IMR-90 (cell line): ENCODE measurements around the gene MMAB. TPM values are rescaled to one million over a fixed set of nuclear protein-coding genes. Genes with fewer than 3 reads are reported as not detected.
A peak's percentile ranks its signal among the peaks of the same experiment; 100 is the strongest.

Source experiments
- ATAC-seq: fragments of 200-7000 bp; cut with Tn5 transposase; 2 replicates; pipeline ENCODE4 v1.9.1; 2020; ENCODE audit warnings: low read depth, mild to moderate bottlenecking, moderate library complexity
- BruUV-seq: library from RNA; stranded (reverse); fragments of 400-500 nt; replicated peaks from 2 replicates; lab custom pipeline; 2021; lab: Mats Ljungman, UMichigan
- CTCF ChIA-PET: fragments of 300-600 bp; formaldehyde crosslinking; extraction: SDS; loops from one replicate; lab custom pipeline; 2021; ENCODE audit warnings: antibody characterized with exemption; lab: Yijun Ruan, JAX
- POLR2A ChIA-PET: fragments of 300-600 bp; sonication (Branson Sonifier 250); formaldehyde crosslinking; loops from one replicate; lab custom pipeline; 2022; ENCODE audit warnings: antibody characterized with exemption; ENCODE audit not compliant: unreplicated experiment; lab: Charles Lee
- DNase-seq: peaks from one replicate; pipeline ENCODE4 v3.0.0; 2013
- H2AFZ ChIP-seq: replicated peaks from 2 replicates; pipeline ENCODE3; 2013; ENCODE audit warnings: low read length, mild to moderate bottlenecking; ENCODE audit not compliant: poor library complexity
- H2AK5ac ChIP-seq: 2 replicates; pipeline ENCODE4 v1.6.1; 2013; ENCODE audit warnings: low read depth, low read length, inconsistent platforms
- H2AK9ac ChIP-seq: replicated peaks from 2 replicates; pipeline ENCODE3; 2013; ENCODE audit warnings: mild to moderate bottlenecking, low read depth, low read length, moderate library complexity; ENCODE audit not compliant: poor library complexity
- H2BK120ac ChIP-seq: 2 replicates; pipeline ENCODE4 v1.6.1; 2013; ENCODE audit warnings: low read depth, low read length, inconsistent platforms
- H2BK15ac ChIP-seq: 3 replicates; pipeline ENCODE4 v1.6.1; 2013; ENCODE audit warnings: low read depth, low read length, inconsistent platforms
- H2BK20ac ChIP-seq: 2 replicates; pipeline ENCODE4 v1.6.1; 2013; ENCODE audit warnings: low read depth, mild to moderate bottlenecking, inconsistent platforms, low read length, moderate library complexity
- H2BK5ac ChIP-seq: 2 replicates; pipeline ENCODE4 v1.6.1; 2013; ENCODE audit warnings: mild to moderate bottlenecking, low read depth, low read length, inconsistent platforms; ENCODE audit not compliant: poor library complexity, severe bottlenecking
- H3K14ac ChIP-seq: replicated peaks from 2 replicates; pipeline ENCODE4 v1.6.1; 2013; ENCODE audit warnings: low read depth, low read length, inconsistent platforms
- H3K18ac ChIP-seq: 2 replicates; pipeline ENCODE4 v1.6.1; 2013; ENCODE audit warnings: low read depth, low read length, control low read depth
- H3K23ac ChIP-seq: 2 replicates; pipeline ENCODE4 v1.6.1; 2013; ENCODE audit warnings: low read depth, low read length, inconsistent platforms
- H3K27ac ChIP-seq: 2 replicates; pipeline ENCODE4 v1.5.1; 2013; ENCODE audit warnings: mild to moderate bottlenecking, control low read depth, low read length; ENCODE audit not compliant: insufficient read depth
- H3K27me3 ChIP-seq: 2 replicates; pipeline ENCODE4 v1.6.1; 2013; ENCODE audit warnings: low read length; ENCODE audit not compliant: control insufficient read depth, insufficient read depth
- H3K36me3 ChIP-seq: 2 replicates; pipeline ENCODE4 v1.6.1; 2013; ENCODE audit warnings: low read length, mixed read lengths; ENCODE audit not compliant: control insufficient read depth, insufficient read depth
- H3K4ac ChIP-seq: 2 replicates; pipeline ENCODE4 v1.6.1; 2013; ENCODE audit warnings: low read depth, low read length, inconsistent platforms
- H3K4me1 ChIP-seq: 2 replicates; pipeline ENCODE4 v1.6.1; 2013; ENCODE audit warnings: low read length, mixed read lengths; ENCODE audit not compliant: control insufficient read depth, insufficient read depth
- H3K4me2 ChIP-seq: 2 replicates; pipeline ENCODE4 v1.6.1; 2013; ENCODE audit warnings: low read depth, mild to moderate bottlenecking, control low read depth, low read length, moderate library complexity
- H3K4me3 ChIP-seq: 2 replicates; pipeline ENCODE4 v1.5.1; 2013; ENCODE audit warnings: low read depth, mild to moderate bottlenecking, control low read depth, low read length, moderate library complexity; ENCODE audit not compliant: insufficient read depth
- H3K56ac ChIP-seq: 2 replicates; pipeline ENCODE4 v1.6.1; 2013; ENCODE audit warnings: low read length, inconsistent platforms; ENCODE audit not compliant: insufficient read depth; ENCODE audit errors: extremely low read depth
- H3K79me1 ChIP-seq, 2 experiments: 2 replicates each; pipeline ENCODE4 v1.6.1; 2013; ENCODE audit warnings: low read length in 2 of 2, inconsistent platforms in 1 of 2, low read depth in 1 of 2
- H3K9ac ChIP-seq: 2 replicates; pipeline ENCODE4 v1.6.1; 2013; ENCODE audit warnings: low read depth, low read length, control low read depth
- H3K9me1 ChIP-seq: 2 replicates; pipeline ENCODE4 v1.6.1; 2013; ENCODE audit warnings: low read length, inconsistent platforms; ENCODE audit not compliant: insufficient read depth
- H3K9me3 ChIP-seq: 2 replicates; pipeline ENCODE4 v1.6.1; 2013; ENCODE audit warnings: low read length; ENCODE audit not compliant: control insufficient read depth, insufficient read depth
- H4K20me1 ChIP-seq: 2 replicates; pipeline ENCODE4 v1.6.1; 2013; ENCODE audit warnings: low read length, inconsistent platforms; ENCODE audit not compliant: insufficient read depth
- H4K5ac ChIP-seq: 2 replicates; pipeline ENCODE4 v1.6.1; 2013; ENCODE audit warnings: mild to moderate bottlenecking, low read depth, low read length, control low read depth
- H4K8ac ChIP-seq, 2 experiments: 2 replicates each; pipeline ENCODE4 v1.6.1; 2013; ENCODE audit warnings: low read depth in 2 of 2, low read length in 2 of 2, control low read depth in 1 of 2, inconsistent platforms in 1 of 2
- H4K91ac ChIP-seq: 2 replicates; pipeline ENCODE4 v1.6.1; 2013; ENCODE audit warnings: low read depth, low read length, inconsistent platforms; ENCODE audit not compliant: insufficient read depth
- BHLHE40 ChIP-seq: fragments of 150-350 bp; IDR thresholded peaks from 2 replicates; pipeline ENCODE4 v1.6.1; 2016; ENCODE audit warnings: mild to moderate bottlenecking, low read depth, low read length
- CEBPB ChIP-seq: IDR thresholded peaks from 2 replicates; pipeline ENCODE4 v1.6.1; 2012; ENCODE audit warnings: low read depth, low read length, improper control_type of control experiment
- CHD1 ChIP-seq: IDR thresholded peaks from 2 replicates; pipeline ENCODE4 v1.6.1; 2012; ENCODE audit warnings: low read depth, low read length, improper control_type of control experiment
- FOS ChIP-seq: fragments of 150-350 bp; IDR thresholded peaks from 2 replicates; pipeline ENCODE4 v1.6.1; 2016; ENCODE audit warnings: low read depth, low read length
- MAFK ChIP-seq: IDR thresholded peaks from 2 replicates; pipeline ENCODE4 v1.6.1; 2012; ENCODE audit warnings: low read depth, low read length, improper control_type of control experiment
- MAZ ChIP-seq: IDR thresholded peaks from 2 replicates; pipeline ENCODE4 v1.6.1; 2012; ENCODE audit warnings: low read depth, mild to moderate bottlenecking, low read length, improper control_type of control experiment, moderate library complexity, borderline replicate concordance
- MXI1 ChIP-seq: IDR thresholded peaks from 2 replicates; pipeline ENCODE4 v1.6.1; 2012; ENCODE audit warnings: low read depth, mild to moderate bottlenecking, low read length, moderate library complexity, borderline replicate concordance
- NFE2L2 ChIP-seq: fragments of 150-350 bp; IDR thresholded peaks from 2 replicates; pipeline ENCODE4 v1.6.1; 2016; ENCODE audit warnings: low read depth, mild to moderate bottlenecking, low read length
- POLR2A ChIP-seq: IDR thresholded peaks from 2 replicates; pipeline ENCODE4 v1.6.1; 2012; ENCODE audit warnings: mild to moderate bottlenecking, low read depth, low read length
- RAD21 ChIP-seq: IDR thresholded peaks from 2 replicates; pipeline ENCODE4 v1.6.1; 2012; ENCODE audit warnings: low read length, improper control_type of control experiment
- RCOR1 ChIP-seq: IDR thresholded peaks from 2 replicates; pipeline ENCODE4 v1.6.1; 2012; ENCODE audit warnings: mild to moderate bottlenecking, low read length, improper control_type of control experiment; ENCODE audit not compliant: insufficient replicate concordance
- RFX5 ChIP-seq: IDR thresholded peaks from 2 replicates; pipeline ENCODE4 v1.8.0; 2012; ENCODE audit warnings: low read depth, mild to moderate bottlenecking, low read length, moderate library complexity
- SMC3 ChIP-seq: fragments of 150-350 bp; IDR thresholded peaks from 2 replicates; pipeline ENCODE4 v1.6.1; 2016; ENCODE audit warnings: low read depth, mild to moderate bottlenecking, antibody characterized with exemption, low read length, moderate library complexity
- USF2 ChIP-seq: fragments of 150-350 bp; IDR thresholded peaks from 2 replicates; pipeline ENCODE4 v1.6.1; 2017; ENCODE audit warnings: mild to moderate bottlenecking, antibody characterized with exemption, low read length, low read depth
- WGBS, 2 experiments: methylation state at CpG; one replicate each; pipeline versions ENCODE4 v1.1.5 to v1.1.7; 2013; ENCODE audit warnings: missing lambda C conversion rate in 2 of 2; ENCODE audit not compliant: insufficient read length in 1 of 2; ENCODE audit errors: extremely low coverage in 2 of 2; 5-methylcytosine and 5-hydroxymethylcytosine counted together
- dilution Hi-C: fragments of 300-500 bp; cut with HindIII; formaldehyde crosslinking; loops from one replicate; pipeline ENCODE4 v1.14.3; 2018; ENCODE audit warnings: low sequenced_read_pairs; ENCODE audit not compliant: unreplicated experiment
- in situ Hi-C: fragments of 300-500 bp; cut with MboI; formaldehyde crosslinking; loops from 3 replicates; pipeline ENCODE4 v1.14.3; 2019; ENCODE audit warnings: low sequenced_read_pairs, inconsistent platforms, mixed read lengths
- intact Hi-C: fragments of 100-400 bp; cut with micrococcal nuclease; formaldehyde crosslinking; loops from 2 replicates; pipeline ENCODE4 v1.10.0; 2022
- polyA plus RNA-seq, 3 experiments: library from polyadenylated mRNA; depleted of rRNA; stranded (reverse); fragments of >200 nt; gene quantifications; 2 replicates each; pipeline ENCODE4 v1.2.3, GENCODE V29; 2012; ENCODE audit warnings: low replicate concordance in 1 of 3
- total RNA-seq: library from RNA; depleted of rRNA; stranded (reverse); fragments of >200 nt; gene quantifications from 2 replicates; pipeline ENCODE4 v1.2.3, GENCODE V29; 2012
- TF ChIP-seq, protein P1 (sequence below): fragments of 150-350 bp; IDR thresholded peaks from 2 replicates; pipeline ENCODE4 v1.6.1; 2016; ENCODE audit warnings: low read depth, mild to moderate bottlenecking, low read length, moderate library complexity, borderline replicate concordance
- TF ChIP-seq, protein P2 (sequence below): conservative IDR thresholded peaks from 2 replicates; pipeline ENCODE4 v1.5.1; 2012; ENCODE audit warnings: mild to moderate bottlenecking, low read depth, low read length, improper control_type of control experiment

The MMAB gene
- total and polyA plus RNA-seq, 2 of the 4 experiments (the other 2 are of a cell fraction), result 16.5 to 16.9 TPM

DNA sequence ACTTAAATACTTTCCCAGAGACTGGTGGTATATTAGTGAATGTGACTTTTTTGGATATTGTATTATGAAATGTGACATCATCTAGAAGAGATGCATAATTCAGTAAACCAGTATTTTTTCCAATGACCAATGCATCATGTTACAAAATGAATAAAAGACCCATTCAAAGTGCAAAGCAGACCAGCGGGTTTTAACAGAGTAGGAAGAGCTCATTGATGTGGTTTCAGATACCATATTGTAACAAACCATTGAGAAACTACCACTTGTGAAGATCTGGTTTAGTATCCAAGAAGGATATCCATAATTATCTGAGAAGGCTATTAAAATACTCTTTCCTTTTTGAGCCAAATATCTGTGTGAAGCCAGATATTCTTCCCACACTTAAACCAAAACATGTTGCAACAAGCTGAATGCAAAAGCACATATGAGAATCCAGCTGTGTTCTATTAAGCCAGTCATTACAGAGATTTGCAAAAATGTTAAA is 47.9 kb upstream of the MMAB start:
- H4K5ac ChIP-seq, result no peak overlapping the region
- H3K14ac ChIP-seq, result no peak overlapping the region
- H3K23ac ChIP-seq, result no peak overlapping the region
- H3K27ac ChIP-seq, result no peak overlapping the region
- no peak overlapping the region for H2BK120ac ChIP-seq
- H3K9me1 ChIP-seq, result no peaks in the 10 kb centered on the region; the same call in 1 of the 2 replicates
- TF ChIP-seq CHD1 (no peak), FOS (no peak), RAD21 (no peak), MAZ (no peak), BHLHE40 (no peak), CEBPB (no peak), NFE2L2 (no peak), RFX5 (no peak), MXI1 (no peak), MAFK (no peak), SMC3 (no peak), USF2 (no peak), RCOR1 (no peak), POLR2A (no peak)
- TF ChIP-seq, protein P1, sequence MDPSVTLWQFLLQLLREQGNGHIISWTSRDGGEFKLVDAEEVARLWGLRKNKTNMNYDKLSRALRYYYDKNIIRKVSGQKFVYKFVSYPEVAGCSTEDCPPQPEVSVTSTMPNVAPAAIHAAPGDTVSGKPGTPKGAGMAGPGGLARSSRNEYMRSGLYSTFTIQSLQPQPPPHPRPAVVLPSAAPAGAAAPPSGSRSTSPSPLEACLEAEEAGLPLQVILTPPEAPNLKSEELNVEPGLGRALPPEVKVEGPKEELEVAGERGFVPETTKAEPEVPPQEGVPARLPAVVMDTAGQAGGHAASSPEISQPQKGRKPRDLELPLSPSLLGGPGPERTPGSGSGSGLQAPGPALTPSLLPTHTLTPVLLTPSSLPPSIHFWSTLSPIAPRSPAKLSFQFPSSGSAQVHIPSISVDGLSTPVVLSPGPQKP, result no peak
- TF ChIP-seq, protein P2, sequence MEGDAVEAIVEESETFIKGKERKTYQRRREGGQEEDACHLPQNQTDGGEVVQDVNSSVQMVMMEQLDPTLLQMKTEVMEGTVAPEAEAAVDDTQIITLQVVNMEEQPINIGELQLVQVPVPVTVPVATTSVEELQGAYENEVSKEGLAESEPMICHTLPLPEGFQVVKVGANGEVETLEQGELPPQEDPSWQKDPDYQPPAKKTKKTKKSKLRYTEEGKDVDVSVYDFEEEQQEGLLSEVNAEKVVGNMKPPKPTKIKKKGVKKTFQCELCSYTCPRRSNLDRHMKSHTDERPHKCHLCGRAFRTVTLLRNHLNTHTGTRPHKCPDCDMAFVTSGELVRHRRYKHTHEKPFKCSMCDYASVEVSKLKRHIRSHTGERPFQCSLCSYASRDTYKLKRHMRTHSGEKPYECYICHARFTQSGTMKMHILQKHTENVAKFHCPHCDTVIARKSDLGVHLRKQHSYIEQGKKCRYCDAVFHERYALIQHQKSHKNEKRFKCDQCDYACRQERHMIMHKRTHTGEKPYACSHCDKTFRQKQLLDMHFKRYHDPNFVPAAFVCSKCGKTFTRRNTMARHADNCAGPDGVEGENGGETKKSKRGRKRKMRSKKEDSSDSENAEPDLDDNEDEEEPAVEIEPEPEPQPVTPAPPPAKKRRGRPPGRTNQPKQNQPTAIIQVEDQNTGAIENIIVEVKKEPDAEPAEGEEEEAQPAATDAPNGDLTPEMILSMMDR, result no peak
- no peaks in the 10 kb centered on the region for H3K9me3 ChIP-seq
- ATAC-seq (0 out of 2 replicates have a peak, but pooled peaks have one; percentile 17), DNase-seq (no peak)
- H3K18ac ChIP-seq, result no peak overlapping the region
- H3K4ac ChIP-seq, result no peak overlapping the region
- whole genome bisulfite sequencing, 2 experiments, result no CpG with 5 or more reads among the region's 1 CpG
- H2BK20ac ChIP-seq, result no peak overlapping the region
- no peak overlapping the region for H3K56ac ChIP-seq
- ChIA-PET CTCF (no interaction called here), POLR2A (interaction anchor here (0.5 kb wide), 1 partner anchor 9 kb away, joined by 15 read pairs; no protein-coding TSS in a partner anchor)
- no peak overlapping the region for H3K4me3 ChIP-seq
- H3K4me2 ChIP-seq, result no peak overlapping the region
- no peak overlapping the region for H2AK9ac ChIP-seq
- H4K8ac ChIP-seq, result no peak overlapping the region
- H4K20me1 ChIP-seq, result no peaks in the 10 kb centered on the region
- H2BK15ac ChIP-seq, result no peak overlapping the region
- dilution Hi-C loops (no loop called here), in situ Hi-C loops (no loop called here), intact Hi-C loops (no loop called here)
- H4K91ac ChIP-seq, result no peak overlapping the region
- no peak overlapping the region for H2BK5ac ChIP-seq
- no peak overlapping the region for H2AK5ac ChIP-seq
- no peak overlapping the region for H3K9ac ChIP-seq
- no peaks in the 10 kb centered on the region for H3K36me3 ChIP-seq
- BruUV-seq, result no TSS peak
- H3K4me1 ChIP-seq, result no peaks in the 10 kb centered on the region
- no peaks in the 10 kb centered on the region for H3K79me1 ChIP-seq
- H3K27me3 ChIP-seq, result peaks cover 35% of the 10 kb centered on the region
- no peak overlapping the region for H2AFZ ChIP-seq
